B cell (primary cell): Measurements from ENCODE around the gene CDYL2. TPM values are rescaled to one million over a fixed set of nuclear protein-coding genes. Genes with fewer than 3 reads are reported as not detected.
A peak's percentile ranks its signal among the peaks of the same experiment; 100 is the strongest.

ENCODE experiments used
- ATAC-seq: fragments of 200-7000 bp; cut with Tn5 transposase; one replicate; pipeline ENCODE4 v1.10.0; 2021; ENCODE audit warnings: low read depth, mild to moderate bottlenecking, moderate number of reproducible peaks, moderate library complexity
- CTCF ChIA-PET: fragments of 350-600 bp; sonication (Branson Sonifier 250); formaldehyde crosslinking; loops from one replicate; lab custom pipeline; 2021; ENCODE audit warnings: antibody characterized with exemption, inconsistent platforms; lab: Charles Lee
- POLR2A ChIA-PET: fragments of 350-600 bp; sonication (Branson Sonifier 250); formaldehyde crosslinking; loops from one replicate; lab custom pipeline; 2021; ENCODE audit warnings: antibody characterized with exemption; lab: Charles Lee
- DNase-seq: peaks from one replicate; pipeline ENCODE4 v3.0.0; 2013
- H2AFZ ChIP-seq: 2 replicates; pipeline ENCODE4 v1.6.1; 2012; ENCODE audit warnings: mild to moderate bottlenecking, low read depth, low read length; ENCODE audit not compliant: insufficient read depth, poor library complexity, severe bottlenecking
- H3K27ac ChIP-seq, 2 donors: 1 replicate in 1 of 2; 2 replicates in 1 of 2; pipeline ENCODE4 v1.5.1; 2012 to 2013; ENCODE audit warnings: low read length in 2 of 2, mild to moderate bottlenecking in 2 of 2, moderate library complexity in 1 of 2
- H3K27me3 ChIP-seq, 4 experiments: fragments of 200-600 bp in 1 of 4; sonication (generic) in 1 of 4; replicated peaks in 1 of 4; 1 replicate in 2 of 4; 2 replicates in 2 of 4; pipeline versions ENCODE4 v1.6.1 to v1.7.0; 2013 to 2016; ENCODE audit warnings: low read length in 3 of 4, mild to moderate bottlenecking in 2 of 4, mixed read lengths in 1 of 4, moderate library complexity in 1 of 4; ENCODE audit not compliant: insufficient read depth in 4 of 4, control insufficient read depth in 3 of 4; ENCODE audit errors: control extremely low read depth in 1 of 4
- H3K36me3 ChIP-seq, 2 experiments: replicated peaks in 1 of 2; 1 replicate in 1 of 2; 2 replicates in 1 of 2; pipeline versions ENCODE4 v1.6.1 to v1.7.1; 2013; ENCODE audit warnings: low read length in 1 of 2; ENCODE audit not compliant: insufficient read depth in 2 of 2, control insufficient read depth in 1 of 2; ENCODE audit errors: control extremely low read depth in 1 of 2, extremely low read depth in 1 of 2
- H3K4me1 ChIP-seq, 2 donors: fragments of 200-600 bp in 1 of 2; sonication (generic) in 1 of 2; 1 replicate in 1 of 2; 2 replicates in 1 of 2; pipeline versions ENCODE4 v1.5.1 to v1.6.1; 2013 to 2017; ENCODE audit warnings: low read length in 2 of 2; ENCODE audit not compliant: control insufficient read depth in 2 of 2, insufficient read depth in 2 of 2
- H3K4me2 ChIP-seq: replicated peaks from 2 replicates; pipeline ENCODE3; 2012; ENCODE audit warnings: mild to moderate bottlenecking, low read depth, low read length; ENCODE audit not compliant: poor library complexity, severe bottlenecking
- H3K4me3 ChIP-seq, 5 experiments: fragments of 200-600 bp in 1 of 5; sonication (generic) in 1 of 5; 1 replicate in 3 of 5; 2 replicates in 2 of 5; pipeline versions ENCODE4 v1.5.1 to v1.7.0; 2011 to 2016; ENCODE audit warnings: low read length in 4 of 5, mild to moderate bottlenecking in 4 of 5, low read depth in 2 of 5, control low read depth in 1 of 5, moderate library complexity in 1 of 5; ENCODE audit not compliant: insufficient read depth in 1 of 5; ENCODE audit errors: control extremely low read depth in 1 of 5, extremely low read depth in 1 of 5
- H3K79me2 ChIP-seq: fragments of 200-600 bp; sonication (generic); one replicate; pipeline ENCODE4 v1.6.0; 2016; ENCODE audit warnings: low read length; ENCODE audit not compliant: control insufficient read depth, insufficient read depth
- H3K9ac ChIP-seq: fragments of 200-600 bp; sonication (generic); 2 replicates; pipeline ENCODE4 v1.6.1; 2017; ENCODE audit warnings: mild to moderate bottlenecking, low read length, moderate library complexity
- H3K9me3 ChIP-seq, 3 donors: one replicate each; pipeline versions ENCODE4 v1.6.1 to v1.7.1; 2013; ENCODE audit warnings: low read length in 2 of 3; ENCODE audit not compliant: control insufficient read depth in 2 of 3, insufficient read depth in 1 of 3; ENCODE audit errors: control extremely low read depth in 1 of 3
- H4K20me1 ChIP-seq: 2 replicates; pipeline ENCODE4 v1.6.0; 2012; ENCODE audit warnings: mild to moderate bottlenecking, low read length; ENCODE audit not compliant: insufficient read depth, control insufficient read depth, poor library complexity, severe bottlenecking
- H3K27ac Mint-ChIP-seq: one replicate; pipeline ENCODE4 v1.8.0; 2021; ENCODE audit warnings: mixed read lengths
- H3K27me3 Mint-ChIP-seq: one replicate; pipeline ENCODE4 v1.8.0; 2021; ENCODE audit warnings: mixed read lengths
- H3K4me1 Mint-ChIP-seq: one replicate; pipeline ENCODE4 v1.8.0; 2021; ENCODE audit warnings: mixed read lengths
- H3K4me3 Mint-ChIP-seq: one replicate; pipeline ENCODE4 v1.8.0; 2021; ENCODE audit warnings: mixed read lengths
- H3K9me3 Mint-ChIP-seq: one replicate; pipeline ENCODE4 v1.8.0; 2022; ENCODE audit warnings: mixed read lengths; ENCODE audit not compliant: insufficient read depth
- EZH2 ChIP-seq: IDR thresholded peaks from 2 replicates; pipeline ENCODE4 v1.6.1; 2012; ENCODE audit warnings: borderline replicate concordance, low read depth, mild to moderate bottlenecking, moderate library complexity, low read length; ENCODE audit not compliant: insufficient read depth, poor library complexity, severe bottlenecking
- WGBS: methylation state at CpG from one replicate; pipeline ENCODE4 v1.1.5; 2013; ENCODE audit warnings: missing lambda C conversion rate; ENCODE audit not compliant: insufficient coverage; 5-methylcytosine and 5-hydroxymethylcytosine counted together
- intact Hi-C: fragments of 100-400 bp; cut with micrococcal nuclease; formaldehyde crosslinking; loops from one replicate; pipeline ENCODE4 v1.10.0; 2022
- polyA plus RNA-seq: library from polyadenylated mRNA; depleted of rRNA; stranded (reverse); fragments of >200 nt; gene quantifications from 2 replicates; pipeline ENCODE4 v1.2.3, GENCODE V29; 2012
- total RNA-seq, 2 donors: library from RNA; stranded (reverse); fragments of 120-200 nt in 1 of 2; gene quantifications; 1 replicate in 1 of 2; 2 replicates in 1 of 2; pipeline versions ENCODE4 v1.2.3 to v1.2.4, GENCODE V29; 2013 to 2022
- TF ChIP-seq, protein P1 (sequence below): fragments of 200-600 bp; IDR thresholded peaks from one replicate; pipeline ENCODE4 v1.8.0; 2022; ENCODE audit warnings: antibody characterized with exemption, mild to moderate bottlenecking

CDYL2 gene
- total and polyA plus RNA-seq, 2 donors (not counting 1 experiment from before 2014, with no cell fraction given) = 0.66 to 6.6 TPM

DNA sequence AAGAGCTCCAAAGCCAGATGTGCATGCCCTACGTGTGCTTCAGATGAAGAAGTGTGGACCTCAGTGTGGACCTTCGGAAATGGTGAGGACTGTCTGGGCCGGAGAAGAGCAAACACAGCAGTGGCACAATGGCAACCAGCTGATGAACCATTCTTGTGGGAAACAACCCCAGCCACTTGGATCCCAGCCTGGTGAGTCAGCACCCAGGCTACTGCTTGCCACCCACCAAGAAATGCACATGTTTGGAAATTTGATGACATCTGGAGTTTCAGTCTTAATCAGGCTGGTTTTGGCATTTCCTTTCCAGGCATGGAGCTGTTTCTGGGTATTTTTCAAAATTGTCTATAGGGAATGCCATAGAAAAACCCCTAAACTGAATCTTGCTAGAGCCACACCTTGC, 220.9 kb downstream of the CDYL2 start:
- ATAC-seq (no peak), DNase-seq (no peak)
- Histone ChIP-seq H3K9me3 (no peaks in the 10 kb centered on the region), H3K79me2 (no peaks in the 10 kb centered on the region), H3K27ac (no peak overlapping the region), H3K4me1 (peaks cover 6 to 9% of the 10 kb centered on the region in 2 donors), H3K9ac (no peak overlapping the region), H3K27me3 (no peaks in the 10 kb centered on the region), H3K4me3 (no peak overlapping the region), H3K4me2 (no peak overlapping the region), H3K36me3 (no peaks in the 10 kb centered on the region), H4K20me1 (no peaks in the 10 kb centered on the region), H2AFZ (no peak overlapping the region)
- peaks cover 15% of the 10 kb centered on the region for H3K4me1 Mint-ChIP-seq
- 91% methylated on average over 3 of the region's 3 CpGs for WGBS
- H3K27ac Mint-ChIP-seq = no peak overlapping the region
- ChIA-PET POLR2A (no interaction called here), CTCF (no interaction called here)
- H3K9me3 Mint-ChIP-seq = peaks cover 2% of the 10 kb centered on the region
- TF ChIP-seq, protein P1, sequence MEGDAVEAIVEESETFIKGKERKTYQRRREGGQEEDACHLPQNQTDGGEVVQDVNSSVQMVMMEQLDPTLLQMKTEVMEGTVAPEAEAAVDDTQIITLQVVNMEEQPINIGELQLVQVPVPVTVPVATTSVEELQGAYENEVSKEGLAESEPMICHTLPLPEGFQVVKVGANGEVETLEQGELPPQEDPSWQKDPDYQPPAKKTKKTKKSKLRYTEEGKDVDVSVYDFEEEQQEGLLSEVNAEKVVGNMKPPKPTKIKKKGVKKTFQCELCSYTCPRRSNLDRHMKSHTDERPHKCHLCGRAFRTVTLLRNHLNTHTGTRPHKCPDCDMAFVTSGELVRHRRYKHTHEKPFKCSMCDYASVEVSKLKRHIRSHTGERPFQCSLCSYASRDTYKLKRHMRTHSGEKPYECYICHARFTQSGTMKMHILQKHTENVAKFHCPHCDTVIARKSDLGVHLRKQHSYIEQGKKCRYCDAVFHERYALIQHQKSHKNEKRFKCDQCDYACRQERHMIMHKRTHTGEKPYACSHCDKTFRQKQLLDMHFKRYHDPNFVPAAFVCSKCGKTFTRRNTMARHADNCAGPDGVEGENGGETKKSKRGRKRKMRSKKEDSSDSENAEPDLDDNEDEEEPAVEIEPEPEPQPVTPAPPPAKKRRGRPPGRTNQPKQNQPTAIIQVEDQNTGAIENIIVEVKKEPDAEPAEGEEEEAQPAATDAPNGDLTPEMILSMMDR = no peak
- TF ChIP-seq EZH2 = no peak
- no peak overlapping the region for H3K4me3 Mint-ChIP-seq
- no peaks in the 10 kb centered on the region for H3K27me3 Mint-ChIP-seq
- intact Hi-C loops = no loop called here

DNA sequence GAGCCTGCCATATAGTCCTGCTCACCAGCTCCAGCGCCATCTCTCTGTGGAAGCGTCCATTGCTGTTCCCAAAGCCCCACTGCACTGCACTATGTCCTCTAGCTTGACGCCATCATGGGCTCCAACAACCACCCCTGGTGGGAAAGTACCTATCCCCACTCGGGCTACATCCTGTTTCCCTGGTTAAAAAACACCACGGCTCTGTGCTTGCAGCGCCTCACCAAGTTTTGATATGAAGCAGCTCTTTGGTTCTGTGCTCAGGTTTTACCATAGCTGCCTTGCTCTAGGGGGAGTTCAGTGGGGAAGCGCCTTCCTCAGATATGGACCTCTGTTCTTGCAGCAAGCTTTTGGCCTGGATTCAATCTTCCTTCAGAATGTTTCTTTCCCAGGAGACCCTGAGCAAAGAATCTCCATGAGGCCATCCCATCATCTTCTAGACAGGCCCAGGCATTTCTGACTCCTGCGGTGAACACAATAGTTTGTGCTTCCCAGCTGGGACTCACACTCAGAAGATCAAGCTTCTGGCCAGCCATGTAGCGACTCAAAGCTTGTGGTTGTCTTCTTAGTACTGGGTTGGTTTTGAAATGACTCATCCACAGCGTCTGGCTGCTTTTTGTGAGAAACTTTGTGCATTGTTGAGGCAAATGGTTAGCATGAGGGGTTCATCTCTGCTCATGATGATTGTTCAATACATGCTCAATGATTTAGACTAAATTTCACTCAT, 224.1 kb downstream of the CDYL2 start:
- TF ChIP-seq EZH2 = no peak
- TF ChIP-seq, protein P1 = no peak
- Mint-ChIP-seq H3K4me1 (peaks cover 15% of the 10 kb centered on the region), H3K27me3 (no peaks in the 10 kb centered on the region), H3K27ac (peak overlapping the region; percentile 7), H3K4me3 (no peak overlapping the region), H3K9me3 (peaks cover 2% of the 10 kb centered on the region)
- POLR2A ChIA-PET = no interaction called here
- H3K27ac ChIP-seq = no peak overlapping the region
- no peak overlapping the region for H3K4me2 ChIP-seq
- no peaks in the 10 kb centered on the region for H4K20me1 ChIP-seq
- DNase-seq (peak; percentile 21), ATAC-seq (peak; percentile 49)
- H3K9me3 ChIP-seq = peaks cover 0 to 2% (median 0%) of the 10 kb centered on the region in 3 donors
- CTCF ChIA-PET = no interaction called here
- no peak overlapping the region for H3K9ac ChIP-seq
- intact Hi-C loops = no loop called here
- no peak overlapping the region for H2AFZ ChIP-seq
- peaks cover 6 to 9% of the 10 kb centered on the region in 2 donors for H3K4me1 ChIP-seq
- H3K36me3 ChIP-seq = no peaks in the 10 kb centered on the region
- no peaks in the 10 kb centered on the region for H3K27me3 ChIP-seq
- no peak overlapping the region for H3K4me3 ChIP-seq
- WGBS = 54% methylated on average over 9 of the region's 10 CpGs
- H3K79me2 ChIP-seq = no peaks in the 10 kb centered on the region
